ENCODE data around the gene NINL.
"Not testable (repeated sequence)": the region's sequence is repeated elsewhere in the genome, so short reads cannot be mapped to it uniquely, and the experiment has no call there.

The NINL gene

GRCh38 chr20:25507385-25508082 lies 77.8 kb downstream of the NINL start:
- no peak for DNase-seq (ENCODE audit: insufficient read length, low spot score)
- FAIRE-seq = no peak

GRCh38 chr20:25504366-25505135 lies 80.8 kb downstream of the NINL start:
- no peak for DNase-seq (ENCODE audit: insufficient read length, low spot score)
- no peak for FAIRE-seq

DNA sequence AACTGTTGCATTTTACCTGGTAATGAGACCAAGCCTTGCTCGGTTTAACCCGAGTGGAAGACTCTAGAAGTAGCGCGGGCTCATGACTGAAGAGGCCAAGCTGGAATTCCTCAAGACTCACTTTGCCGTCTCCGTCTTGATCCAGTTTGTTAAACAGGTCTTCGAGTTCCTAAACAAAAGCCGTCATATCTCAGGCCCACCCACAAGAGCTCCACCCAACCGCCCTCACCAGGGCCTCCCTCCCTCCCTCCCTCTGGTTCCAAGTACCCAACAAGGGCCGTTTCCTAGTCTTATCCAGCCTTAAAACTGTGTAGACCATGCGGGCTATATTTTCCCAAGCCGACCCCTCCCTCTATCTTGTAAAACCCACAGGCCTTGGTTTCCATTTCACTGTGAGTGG lies 81.4 kb downstream of the NINL start:
- DNase-seq (ENCODE audit: insufficient read length, low spot score) = no peak
- no peak for FAIRE-seq

DNA sequence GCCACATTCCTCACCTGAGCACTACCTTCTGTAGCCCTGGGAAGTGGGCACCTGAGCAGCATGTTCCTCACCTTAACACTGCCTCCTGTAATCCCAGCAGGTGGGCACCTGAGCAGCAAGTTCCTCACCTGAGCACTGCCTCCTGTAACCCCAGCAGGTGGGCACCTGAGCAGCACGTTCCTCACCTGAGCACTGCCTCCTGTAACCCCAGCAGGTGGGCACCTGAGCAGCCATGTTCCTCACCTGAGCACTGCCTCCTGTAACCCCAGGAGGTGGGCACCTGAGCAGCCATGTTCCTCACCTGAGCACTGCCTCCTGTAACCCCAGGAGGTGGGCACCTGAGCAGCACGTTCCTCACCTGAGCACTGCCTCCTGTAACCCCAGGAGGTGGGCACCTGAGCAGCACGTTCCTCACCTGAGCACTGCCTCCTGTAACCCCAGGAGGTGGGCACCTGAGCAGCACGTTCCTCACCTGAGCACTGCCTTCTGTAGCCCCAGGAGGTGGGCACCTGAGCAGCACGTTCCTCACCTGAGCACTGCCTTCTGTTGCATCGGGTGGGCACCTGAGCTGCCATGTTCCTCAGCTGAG lies 82.2 kb downstream of the NINL start:
- not testable (repeated sequence) for DNase-seq (ENCODE audit: insufficient read length, low spot score); FAIRE-seq

GRCh38 chr20:25500880-25501351 lies 84.4 kb downstream of the NINL start:
- no peak for FAIRE-seq

DNA sequence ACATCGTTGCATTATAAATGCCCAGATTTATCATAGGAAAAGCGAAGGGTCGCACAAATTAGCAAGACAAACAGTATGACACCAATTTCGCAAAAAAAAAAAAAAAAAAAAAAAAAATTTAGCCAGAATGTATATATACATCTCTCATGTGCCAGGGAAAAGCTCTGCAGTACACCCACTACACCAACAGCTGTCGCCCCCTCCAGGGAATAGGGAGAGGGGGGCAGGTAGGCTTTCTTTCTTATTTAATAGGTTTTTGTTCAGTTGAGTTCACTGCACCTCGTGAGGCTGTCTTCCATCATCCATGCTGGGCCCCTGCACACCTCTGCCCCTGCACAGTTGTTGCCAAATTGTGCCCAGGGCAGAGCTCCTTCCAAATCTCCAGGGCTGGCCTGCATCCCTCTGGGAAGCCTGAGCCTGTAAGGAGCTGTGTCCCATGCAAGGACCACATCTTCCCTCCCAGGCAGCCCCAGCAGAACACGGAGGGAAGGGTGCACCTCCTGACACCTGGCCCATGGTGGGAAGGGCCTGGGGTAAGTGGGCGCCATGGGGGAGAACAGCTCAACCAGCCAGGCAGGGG lies 85.4 kb downstream of the NINL start:
- FAIRE-seq (no peak), DNase-seq (ENCODE audit: insufficient read length, low spot score) (no peak)

More at GRCh38 chr20:25500880-25501351, 84.4 kb downstream of the NINL start:
- DNase-seq (ENCODE audit: insufficient read length, low spot score) = no peak

DNA sequence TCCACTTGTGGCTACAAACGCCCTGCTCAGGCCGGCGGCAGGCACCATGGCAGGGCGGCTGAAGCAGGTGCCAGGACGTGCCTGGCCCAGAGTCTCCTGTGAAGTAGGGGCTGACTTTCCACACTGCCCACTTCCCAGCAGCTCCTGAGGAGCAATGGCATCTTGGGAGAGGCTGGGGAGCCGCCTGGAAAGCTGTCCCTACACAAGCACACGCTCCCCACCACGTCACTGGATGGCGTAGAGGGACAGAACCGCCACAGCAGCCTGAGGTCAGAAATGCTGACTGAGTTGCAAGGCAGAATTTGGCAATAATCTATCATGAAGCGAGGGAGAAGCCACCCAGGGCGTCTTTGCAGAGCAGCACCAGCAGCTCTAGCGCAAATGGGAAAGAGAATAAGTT lies 86.3 kb downstream of the NINL start:
- DNase-seq (ENCODE audit: insufficient read length, low spot score) (no peak), FAIRE-seq (no peak)

DNA sequence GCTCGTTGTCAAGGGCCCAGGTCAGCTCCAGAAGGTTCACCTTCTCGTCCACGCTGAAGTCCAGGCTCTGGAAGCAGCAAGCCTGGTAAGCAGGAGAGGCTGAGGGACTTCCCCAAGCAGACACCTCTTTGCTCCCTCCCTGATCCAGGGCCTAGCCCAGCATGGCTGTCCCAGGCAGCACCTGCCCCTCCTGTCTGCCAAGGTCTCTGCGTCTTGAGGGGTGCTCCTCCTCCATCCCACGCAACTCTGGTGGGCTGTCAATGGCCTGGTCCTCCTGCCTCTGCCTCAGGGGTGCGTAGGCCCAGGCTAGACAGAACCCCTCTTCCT lies 87.1 kb downstream of the NINL start:
- FAIRE-seq (no peak), DNase-seq (ENCODE audit: insufficient read length, low spot score) (no peak)

DNA sequence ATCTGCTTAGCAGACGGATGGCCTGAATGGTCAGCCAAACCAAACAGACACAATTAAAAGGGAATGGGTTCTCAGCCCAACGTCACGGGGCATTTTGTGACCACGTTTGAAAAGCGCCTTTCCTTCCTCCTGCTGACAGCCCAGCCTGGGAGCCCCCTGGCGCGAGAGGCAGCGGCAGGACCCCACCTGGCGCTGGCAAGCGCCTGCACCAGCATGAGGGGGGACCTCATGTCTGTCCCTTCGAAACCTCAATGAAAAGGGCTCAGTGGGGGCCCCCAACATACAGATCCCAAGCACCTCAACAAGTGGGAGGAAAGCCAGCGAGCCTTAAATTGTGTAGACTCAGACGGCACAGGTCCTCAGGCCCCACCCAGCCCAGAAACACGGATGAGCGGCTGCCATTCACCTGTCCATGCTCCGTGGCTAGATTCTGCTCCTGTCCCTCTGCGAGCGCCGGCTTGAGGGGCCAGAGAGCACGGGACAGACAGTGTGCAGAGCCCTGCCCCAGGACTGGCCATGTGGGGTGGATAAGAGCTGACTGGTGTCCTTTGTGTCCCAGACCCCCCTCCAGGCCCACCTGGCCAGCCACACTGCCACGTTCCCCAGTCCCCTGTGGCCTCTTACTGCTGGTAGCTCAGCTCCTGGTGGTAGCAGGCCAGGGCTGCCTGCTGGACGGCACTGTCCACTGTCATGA lies 87.6 kb downstream of the NINL start:
- FAIRE-seq (no peak), DNase-seq (ENCODE audit: insufficient read length, low spot score) (no peak)

GRCh38 chr20:25496968-25497401 lies 88.3 kb downstream of the NINL start:
- DNase-seq (ENCODE audit: insufficient read length, low spot score) = no peak
- FAIRE-seq = no peak

GRCh38 chr20:25496165-25496967 lies 89.0 kb downstream of the NINL start:
- DNase-seq (ENCODE audit: insufficient read length, low spot score) = no peak
- FAIRE-seq = no peak

DNA sequence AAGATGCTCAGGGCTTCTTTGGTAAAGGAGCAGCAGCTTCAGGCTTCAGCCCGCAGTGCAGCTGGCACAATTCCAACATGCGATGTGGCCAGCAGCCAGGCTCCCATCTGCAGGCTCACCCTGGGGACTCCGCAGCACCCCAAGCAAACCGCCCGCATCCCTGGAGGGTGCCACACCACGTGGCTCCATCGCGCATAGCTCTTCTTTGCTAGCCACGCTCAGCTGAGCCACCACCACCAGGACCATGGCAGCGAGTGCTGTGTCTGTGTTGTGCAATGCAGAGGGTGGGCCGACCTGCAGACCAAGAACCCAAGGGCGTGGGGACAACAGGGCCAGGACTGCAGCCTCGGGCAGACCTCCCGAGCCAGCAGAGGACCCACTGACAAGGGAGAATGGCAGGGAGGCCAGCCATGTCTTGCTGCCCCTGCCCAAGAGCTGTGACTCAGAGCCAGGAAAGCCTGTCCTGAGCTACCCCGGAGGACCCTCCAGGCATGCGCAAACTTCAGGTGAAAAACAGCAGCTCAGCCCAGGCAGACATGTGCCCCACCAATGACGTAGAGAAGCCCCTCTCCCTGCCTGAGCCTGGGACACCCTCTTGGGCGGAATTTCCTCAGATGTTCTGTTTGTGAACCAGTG lies 90.0 kb downstream of the NINL start:
- FAIRE-seq (no peak), DNase-seq (ENCODE audit: insufficient read length, low spot score) (no peak)

- DNase-seq (ENCODE audit: insufficient read length, low spot score) (no peak), FAIRE-seq (no peak)
These were observed 90.7 kb downstream of the NINL start for GRCh38 chr20:25494506-25495188.

GRCh38 chr20:25493748-25494505 lies 91.4 kb downstream of the NINL start:
- no peak for DNase-seq (ENCODE audit: insufficient read length, low spot score)
- FAIRE-seq = no peak

GRCh38 chr20:25493137-25493536 lies 92.2 kb downstream of the NINL start:
- DNase-seq (ENCODE audit: insufficient read length, low spot score) (no peak), FAIRE-seq (no peak)

DNA sequence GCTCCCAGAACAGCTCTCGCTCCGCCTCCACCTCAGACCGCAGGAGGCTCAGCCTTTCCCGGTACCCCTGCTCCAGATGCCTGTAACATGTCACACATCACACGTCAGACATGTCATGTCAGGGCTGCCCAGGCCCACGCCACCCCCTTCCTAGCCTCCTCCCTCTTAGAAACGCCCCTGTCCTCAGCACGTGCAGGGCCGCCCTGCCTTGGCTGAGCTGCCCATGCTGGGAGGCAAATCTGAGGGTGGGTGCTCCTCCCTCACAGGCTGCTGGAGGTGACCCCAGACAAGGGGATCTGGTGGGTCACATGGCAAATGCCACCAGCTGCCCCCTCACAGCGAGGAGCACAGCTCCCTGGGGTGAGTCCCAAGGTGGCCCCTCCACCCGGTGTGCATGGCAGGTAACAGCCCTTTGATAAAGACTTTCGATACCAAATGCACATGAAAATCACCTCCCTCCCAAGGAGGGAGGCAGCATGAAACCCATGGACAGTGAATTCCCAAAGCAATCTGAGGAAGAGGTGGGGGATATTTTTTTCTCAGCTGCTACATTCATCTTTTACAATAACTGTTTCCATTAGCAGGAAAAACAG lies 93.8 kb downstream of the NINL start:
- FAIRE-seq (no peak), DNase-seq (ENCODE audit: insufficient read length, low spot score) (no peak)

DNA sequence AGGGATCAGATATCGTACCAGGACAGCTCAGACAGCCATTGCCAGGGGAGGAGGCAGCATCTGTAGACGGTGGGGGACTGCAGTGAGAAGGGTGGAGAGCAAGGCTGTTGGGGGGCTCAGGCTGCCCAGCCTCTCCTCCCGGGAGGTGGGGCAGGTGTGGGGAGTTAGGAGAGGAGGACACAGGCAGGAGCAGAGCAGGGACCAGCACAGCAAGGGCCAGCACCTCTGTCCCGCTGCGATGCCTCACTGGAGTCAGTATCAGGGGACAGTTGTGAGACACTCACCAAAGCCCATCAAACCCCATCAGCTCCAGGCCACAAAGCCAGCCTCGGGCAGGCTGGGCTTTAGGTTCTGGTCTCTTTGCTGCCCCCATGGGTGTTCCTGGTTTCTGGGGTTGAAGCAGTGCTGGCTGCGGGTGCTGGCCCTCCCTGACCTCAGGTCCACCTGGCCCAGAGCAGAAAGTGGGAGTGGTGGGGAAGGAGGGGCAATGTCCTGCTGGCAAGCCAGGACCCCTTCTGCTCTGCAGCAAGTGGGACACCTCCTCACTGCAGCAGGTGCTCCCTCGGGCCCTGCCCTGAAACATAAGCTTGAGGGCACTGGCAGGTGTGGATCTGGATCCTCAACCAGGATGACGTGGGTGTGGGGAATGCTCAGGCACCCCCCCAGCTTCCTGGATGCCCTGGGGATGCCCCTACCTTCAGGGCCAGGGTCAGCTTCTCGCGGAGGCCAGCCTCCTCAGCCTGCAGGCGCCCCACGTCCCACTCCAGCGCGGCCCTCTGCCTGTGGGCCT lies 94.5 kb downstream of the NINL start:
- no peak for FAIRE-seq

More for the DNA sequence above, 94.5 kb downstream of the NINL start:
- DNase-seq (ENCODE audit: insufficient read length, low spot score) = no peak
